ENCODE data around the gene PLD6.

DNA sequence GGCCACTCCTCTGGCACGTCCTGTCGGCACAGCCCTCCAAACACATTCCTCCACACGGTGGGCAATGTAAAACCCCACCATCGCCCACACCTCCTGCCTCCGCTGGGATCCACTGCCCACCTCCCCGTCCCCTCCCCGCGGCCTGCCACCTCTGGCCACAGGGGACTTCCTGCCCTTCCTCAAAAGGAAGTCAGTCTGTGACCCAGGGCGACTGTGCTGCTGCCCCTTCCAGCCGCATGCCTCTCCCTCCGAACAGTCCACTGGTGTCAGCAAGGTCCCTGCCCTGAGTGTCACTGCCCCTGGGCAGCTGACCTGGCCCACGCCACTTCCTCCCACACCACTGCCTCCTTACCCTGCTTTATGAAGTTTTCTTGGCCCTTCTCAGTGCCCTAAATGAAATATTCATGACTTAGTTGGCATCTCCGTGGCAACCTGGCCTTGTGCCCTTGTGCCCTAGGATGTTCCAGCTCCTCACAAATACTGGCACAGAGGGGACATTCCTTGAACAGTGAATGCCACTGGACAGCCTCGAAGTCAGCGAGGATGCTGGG, 2.0 kb downstream of the PLD6 start:
- no peak for TF ChIP-seq HDGF (IDR thresholded peaks at IDR 0.05; ENCODE audit: borderline replicate concordance)
- TF ChIP-seq SP1 (IDR thresholded peaks at IDR 0.05), result no peak
- TF ChIP-seq SUZ12 (IDR thresholded peaks at IDR 0.05), result no peak
- no peak for TF ChIP-seq NFRKB (IDR thresholded peaks at IDR 0.05)
- TF ChIP-seq, protein P1, sequence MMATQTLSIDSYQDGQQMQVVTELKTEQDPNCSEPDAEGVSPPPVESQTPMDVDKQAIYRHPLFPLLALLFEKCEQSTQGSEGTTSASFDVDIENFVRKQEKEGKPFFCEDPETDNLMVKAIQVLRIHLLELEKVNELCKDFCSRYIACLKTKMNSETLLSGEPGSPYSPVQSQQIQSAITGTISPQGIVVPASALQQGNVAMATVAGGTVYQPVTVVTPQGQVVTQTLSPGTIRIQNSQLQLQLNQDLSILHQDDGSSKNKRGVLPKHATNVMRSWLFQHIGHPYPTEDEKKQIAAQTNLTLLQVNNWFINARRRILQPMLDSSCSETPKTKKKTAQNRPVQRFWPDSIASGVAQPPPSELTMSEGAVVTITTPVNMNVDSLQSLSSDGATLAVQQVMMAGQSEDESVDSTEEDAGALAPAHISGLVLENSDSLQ (IDR thresholded peaks at IDR 0.05), result no peak
- TF ChIP-seq ELF4 (IDR thresholded peaks at IDR 0.05), result no peak
- no peak for TF ChIP-seq BHLHE40 (IDR thresholded peaks at IDR 0.05; ENCODE audit: borderline replicate concordance)
- no peak for TF ChIP-seq FOXM1 (IDR thresholded peaks at IDR 0.05; ENCODE audit: borderline replicate concordance)
- no peak for TF ChIP-seq ARNT (IDR thresholded peaks at IDR 0.05)
- TF ChIP-seq TARDBP (IDR thresholded peaks at IDR 0.05), result no peak
- no peak for TF ChIP-seq ZNF384 (IDR thresholded peaks at IDR 0.05)

Measured in HEK293T (cell line).